Naive B cell (primary cell): ENCODE data around the gene ZFPM1. TPM values are rescaled to one million over a fixed set of nuclear protein-coding genes. Genes with fewer than 3 reads are reported as not detected.
"Not testable (repeated sequence)": the region's sequence is repeated elsewhere in the genome, so short reads cannot be mapped to it uniquely, and the experiment has no call there.

Experiments
- ATAC-seq, 2 donors: fragments of 150-1000 bp; cut with Tn5 transposase; 2 replicates each; pipeline ENCODE4 v1.10.0; 2021; ENCODE audit warnings: low read depth in 2 of 2, mild to moderate bottlenecking in 2 of 2, moderate library complexity in 2 of 2
- DNase-seq: peaks from one replicate; pipeline ENCODE4 v3.0.0; 2022
- H3K27ac Mint-ChIP-seq, 6 donors: one replicate each; pipeline ENCODE4 v1.8.0; 2020 to 2022; ENCODE audit warnings: mild to moderate bottlenecking in 6 of 6, mixed read lengths in 6 of 6, moderate library complexity in 5 of 6, inconsistent platforms in 2 of 6
- H3K27me3 Mint-ChIP-seq, 3 donors: one replicate each; pipeline ENCODE4 v1.8.0; 2021 to 2022; ENCODE audit warnings: mixed read lengths in 3 of 3, mild to moderate bottlenecking in 1 of 3
- H3K36me3 Mint-ChIP-seq, 2 donors: one replicate each; pipeline ENCODE4 v1.8.0; 2020 to 2022; ENCODE audit warnings: mixed read lengths in 2 of 2, inconsistent platforms in 1 of 2, mild to moderate bottlenecking in 1 of 2
- H3K4me1 Mint-ChIP-seq, 3 donors: one replicate each; pipeline ENCODE4 v1.8.0; 2020 to 2022; ENCODE audit warnings: mixed read lengths in 3 of 3, inconsistent platforms in 1 of 3, mild to moderate bottlenecking in 1 of 3, moderate library complexity in 1 of 3
- H3K4me3 Mint-ChIP-seq, 8 donors: one replicate each; pipeline ENCODE4 v1.8.0; 2020 to 2022; ENCODE audit warnings: mild to moderate bottlenecking in 8 of 8, mixed read lengths in 8 of 8, moderate library complexity in 8 of 8, inconsistent platforms in 2 of 8
- H3K9me3 Mint-ChIP-seq, 7 donors: one replicate each; pipeline ENCODE4 v1.8.0; 2020 to 2022; ENCODE audit warnings: mixed read lengths in 7 of 7, mild to moderate bottlenecking in 5 of 7, inconsistent platforms in 2 of 7, moderate library complexity in 1 of 7
- polyA plus RNA-seq, 6 donors: library from polyadenylated mRNA; unstranded; fragments of 300-500 nt; fragmentation: Illumina TruSeq; gene quantifications; one replicate each; pipeline ENCODE4 v1.2.3, GENCODE V29; 2021; ENCODE audit warnings: low read depth in 6 of 6

ZFPM1 gene
- polyA plus RNA-seq, 6 donors from 2014 or later: 0.09 to 0.46 (median 0.28) TPM

GRCh38 chr16:88482630-88483391, 29.7 kb downstream of the ZFPM1 start:
- DNase-seq (no peak), ATAC-seq (no peak)
- H3K9me3 Mint-ChIP-seq: no peaks in the 10 kb centered on the region
- peak overlapping the region in 1 of 6 donors; percentile 63 for H3K27ac Mint-ChIP-seq
- H3K4me3 Mint-ChIP-seq: no peak overlapping the region
- H3K27me3 Mint-ChIP-seq: no peaks in the 10 kb centered on the region
- H3K36me3 Mint-ChIP-seq: no peaks in the 10 kb centered on the region
- peaks cover 32 to 39% (median 34%) of the 10 kb centered on the region in 3 donors for H3K4me1 Mint-ChIP-seq

GRCh38 chr16:88483392-88483641, 30.2 kb downstream of the ZFPM1 start:
- Mint-ChIP-seq H3K27ac (peak overlapping the region in 1 of 6 donors; percentile 63), H3K4me3 (peak overlapping the region in 1 of 8 donors; percentile 3), H3K4me1 (peaks cover 29 to 34% (median 32%) of the 10 kb centered on the region in 3 donors), H3K27me3 (no peaks in the 10 kb centered on the region), H3K9me3 (no peaks in the 10 kb centered on the region), H3K36me3 (no peaks in the 10 kb centered on the region)
- ATAC-seq (no peak), DNase-seq (no peak)

- H3K9me3 Mint-ChIP-seq: no peaks in the 10 kb centered on the region
- H3K27me3 Mint-ChIP-seq: no peaks in the 10 kb centered on the region
- H3K4me1 Mint-ChIP-seq: peaks cover 17 to 23% (median 20%) of the 10 kb centered on the region in 3 donors
- DNase-seq (no peak), ATAC-seq (no peak)
- no peak overlapping the region for H3K4me3 Mint-ChIP-seq
- no peaks in the 10 kb centered on the region for H3K36me3 Mint-ChIP-seq
- peak overlapping the region in 1 of 6 donors; percentile 71 for H3K27ac Mint-ChIP-seq
These were observed 31.7 kb downstream of the ZFPM1 start for GRCh38 chr16:88484505-88485365.

DNA sequence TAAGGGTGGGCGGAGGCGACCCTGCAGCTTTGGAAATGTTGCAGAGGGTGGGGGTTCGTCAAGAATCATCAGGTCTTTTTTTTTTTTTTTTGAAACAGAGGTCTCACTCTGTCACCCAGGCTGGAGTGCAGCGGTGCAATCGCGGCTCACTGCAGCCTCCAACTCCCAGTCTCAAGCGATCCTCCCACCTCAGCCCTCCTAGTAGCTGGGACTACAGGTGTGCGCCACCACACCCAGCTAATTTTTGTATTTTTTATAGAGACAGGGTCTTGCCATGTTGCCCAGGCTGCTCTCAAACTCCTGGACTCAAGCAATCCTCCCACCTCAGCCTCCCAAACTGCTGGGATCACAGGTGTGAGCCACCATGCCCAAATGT, 32.3 kb downstream of the ZFPM1 start:
- H3K27ac Mint-ChIP-seq, H3K36me3 Mint-ChIP-seq, H3K4me3 Mint-ChIP-seq, DNase-seq, ATAC-seq, H3K9me3 Mint-ChIP-seq, H3K27me3 Mint-ChIP-seq: not testable (repeated sequence)
- peaks cover 11 to 17% (median 14%) of the 10 kb centered on the region in 3 donors for H3K4me1 Mint-ChIP-seq

DNA sequence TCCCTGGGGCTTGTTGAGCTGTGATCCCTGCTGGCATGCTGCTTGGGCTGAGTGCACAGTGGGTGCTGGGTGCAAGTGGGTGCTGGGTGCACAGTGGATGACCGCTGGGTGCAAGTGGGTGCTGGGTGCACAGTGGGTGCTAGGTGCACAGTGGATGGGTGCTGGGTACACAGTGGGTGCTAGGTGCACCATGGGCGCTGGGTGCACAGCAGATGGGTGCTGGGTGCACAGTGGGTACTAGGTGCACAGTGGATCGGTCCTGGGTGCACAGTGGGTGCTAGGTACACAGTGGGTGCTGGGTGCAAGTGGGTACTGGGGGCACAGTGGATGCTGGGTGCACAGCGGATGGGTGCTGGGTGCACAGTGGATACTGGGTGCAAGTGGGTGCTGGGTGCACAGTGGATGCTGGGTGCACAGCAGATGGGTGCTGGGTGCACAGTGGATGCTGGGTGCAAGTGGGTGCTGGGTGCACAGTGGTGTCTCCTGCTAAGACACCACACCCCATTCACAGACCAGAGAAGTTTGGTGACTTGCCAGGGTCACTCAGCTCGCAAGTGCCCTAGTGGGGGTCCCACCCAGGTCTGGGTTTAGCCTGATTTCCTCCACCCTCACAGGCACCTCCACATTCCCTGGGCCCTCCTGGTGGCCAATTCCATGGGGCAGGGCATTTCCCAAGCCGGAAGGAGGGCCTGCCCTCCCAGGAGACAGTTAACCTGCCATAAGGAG, 33.5 kb downstream of the ZFPM1 start:
- no peak overlapping the region for H3K27ac Mint-ChIP-seq
- no peak overlapping the region for H3K4me3 Mint-ChIP-seq
- H3K36me3 Mint-ChIP-seq: no peaks in the 10 kb centered on the region
- ATAC-seq (no peak), DNase-seq (no peak)
- H3K4me1 Mint-ChIP-seq: peaks cover 3 to 14% (median 9%) of the 10 kb centered on the region in 3 donors
- H3K27me3 Mint-ChIP-seq: no peaks in the 10 kb centered on the region
- H3K9me3 Mint-ChIP-seq: no peaks in the 10 kb centered on the region

GRCh38 chr16:88487124-88487432, 34.0 kb downstream of the ZFPM1 start:
- Mint-ChIP-seq H3K9me3 (no peaks in the 10 kb centered on the region), H3K36me3 (no peaks in the 10 kb centered on the region), H3K4me3 (no peak overlapping the region), H3K27me3 (no peaks in the 10 kb centered on the region), H3K27ac (peak overlapping the region in 1 of 6 donors; percentile 54), H3K4me1 (peaks cover 0 to 13% (median 5%) of the 10 kb centered on the region in 3 donors)
- DNase-seq (no peak), ATAC-seq (no peak)

GRCh38 chr16:88487920-88488851, 35.1 kb downstream of the ZFPM1 start:
- ATAC-seq (no peak), DNase-seq (no peak)
- Mint-ChIP-seq H3K27ac (no peak overlapping the region), H3K4me1 (peaks cover 0 to 14% (median 5%) of the 10 kb centered on the region in 3 donors), H3K36me3 (no peaks in the 10 kb centered on the region), H3K4me3 (no peak overlapping the region), H3K27me3 (no peaks in the 10 kb centered on the region), H3K9me3 (no peaks in the 10 kb centered on the region)

GRCh38 chr16:88489163-88489741, 36.2 kb downstream of the ZFPM1 start:
- H3K9me3 Mint-ChIP-seq: no peaks in the 10 kb centered on the region
- H3K4me1 Mint-ChIP-seq: peaks cover 0 to 7% (median 3%) of the 10 kb centered on the region in 3 donors
- ATAC-seq (no peak), DNase-seq (no peak)
- H3K36me3 Mint-ChIP-seq: no peaks in the 10 kb centered on the region
- no peak overlapping the region for H3K27ac Mint-ChIP-seq
- H3K4me3 Mint-ChIP-seq: no peak overlapping the region
- H3K27me3 Mint-ChIP-seq: no peaks in the 10 kb centered on the region

DNA sequence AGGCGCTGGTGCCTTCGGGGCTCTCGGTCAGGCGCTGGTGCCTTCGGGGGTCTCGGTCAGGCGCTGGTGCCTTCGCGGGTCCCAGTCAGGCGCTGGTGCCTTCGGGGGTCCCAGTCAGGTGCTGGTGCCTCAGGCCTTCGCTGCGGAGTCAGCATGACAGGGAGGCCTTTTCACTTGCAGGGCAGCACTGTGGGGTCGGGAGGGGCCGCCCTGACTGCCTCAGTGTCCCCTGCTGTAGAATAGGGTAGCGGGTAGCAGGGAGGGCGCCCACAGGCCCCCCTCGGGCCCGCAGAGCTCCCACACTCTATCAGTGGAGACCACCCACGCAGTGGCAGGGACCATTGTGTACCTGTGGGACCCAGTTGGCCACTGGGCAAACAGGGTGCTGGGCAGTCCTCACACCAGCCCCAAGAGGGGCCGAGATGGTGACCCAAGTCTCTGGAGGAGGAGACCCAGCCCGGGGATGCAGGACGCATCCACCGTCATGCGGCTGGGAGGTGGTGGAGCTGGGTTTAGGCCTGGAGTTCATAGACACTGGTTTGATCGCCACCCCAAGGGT, 38.0 kb downstream of the ZFPM1 start:
- no peaks in the 10 kb centered on the region for H3K9me3 Mint-ChIP-seq
- peaks cover 0 to 4% (median 4%) of the 10 kb centered on the region in 3 donors for H3K4me1 Mint-ChIP-seq
- H3K4me3 Mint-ChIP-seq: no peak overlapping the region
- H3K27ac Mint-ChIP-seq: no peak overlapping the region
- ATAC-seq: no peak
- no peaks in the 10 kb centered on the region for H3K36me3 Mint-ChIP-seq
- DNase-seq: no peak
- no peaks in the 10 kb centered on the region for H3K27me3 Mint-ChIP-seq

GRCh38 chr16:88491560-88492310, 38.7 kb downstream of the ZFPM1 start:
- H3K36me3 Mint-ChIP-seq: no peaks in the 10 kb centered on the region
- ATAC-seq (no peak), DNase-seq (no peak)
- no peaks in the 10 kb centered on the region for H3K27me3 Mint-ChIP-seq
- no peak overlapping the region for H3K4me3 Mint-ChIP-seq
- H3K9me3 Mint-ChIP-seq: no peaks in the 10 kb centered on the region
- peak overlapping the region in 1 of 6 donors; percentile 76 for H3K27ac Mint-ChIP-seq
- H3K4me1 Mint-ChIP-seq: peaks cover 0 to 4% (median 4%) of the 10 kb centered on the region in 3 donors

- H3K4me1 Mint-ChIP-seq: peaks cover 0 to 9% (median 4%) of the 10 kb centered on the region in 3 donors
- H3K27ac Mint-ChIP-seq: no peak overlapping the region
- no peak overlapping the region for H3K4me3 Mint-ChIP-seq
- H3K9me3 Mint-ChIP-seq: no peaks in the 10 kb centered on the region
- no peaks in the 10 kb centered on the region for H3K36me3 Mint-ChIP-seq
- H3K27me3 Mint-ChIP-seq: no peaks in the 10 kb centered on the region
- ATAC-seq: no peak
- DNase-seq: no peak
These were observed 40.8 kb downstream of the ZFPM1 start for GRCh38 chr16:88493879-88494278.
